Right lobe of liver (tissue), 4 donors: ENCODE data around the gene GRIFIN.

Experiments
- POLR2A ChIP-seq: fragments of 450-650 bp; IDR thresholded peaks from one replicate; pipeline ENCODE4 v1.6.1; 2017; ENCODE audit warnings: antibody characterized with exemption, mild to moderate bottlenecking
- TF ChIP-seq, protein P1 (sequence below), 4 donors: fragments of 200-600 bp in 3 of 4; fragments of 450-650 bp in 1 of 4; IDR thresholded peaks; one replicate each; pipeline versions ENCODE4 v1.5.1 to v1.8.0; 2016 to 2022; ENCODE audit warnings: antibody characterized with exemption in 4 of 4, mild to moderate bottlenecking in 2 of 4
- donor health status: DM: no; HTN: no; CAD: no.
- donor health status: DM: no; HTN: no; CAD: no.
- donor health status: DM: no; HTN: yes; CAD: no.

- TF ChIP-seq, protein P1, sequence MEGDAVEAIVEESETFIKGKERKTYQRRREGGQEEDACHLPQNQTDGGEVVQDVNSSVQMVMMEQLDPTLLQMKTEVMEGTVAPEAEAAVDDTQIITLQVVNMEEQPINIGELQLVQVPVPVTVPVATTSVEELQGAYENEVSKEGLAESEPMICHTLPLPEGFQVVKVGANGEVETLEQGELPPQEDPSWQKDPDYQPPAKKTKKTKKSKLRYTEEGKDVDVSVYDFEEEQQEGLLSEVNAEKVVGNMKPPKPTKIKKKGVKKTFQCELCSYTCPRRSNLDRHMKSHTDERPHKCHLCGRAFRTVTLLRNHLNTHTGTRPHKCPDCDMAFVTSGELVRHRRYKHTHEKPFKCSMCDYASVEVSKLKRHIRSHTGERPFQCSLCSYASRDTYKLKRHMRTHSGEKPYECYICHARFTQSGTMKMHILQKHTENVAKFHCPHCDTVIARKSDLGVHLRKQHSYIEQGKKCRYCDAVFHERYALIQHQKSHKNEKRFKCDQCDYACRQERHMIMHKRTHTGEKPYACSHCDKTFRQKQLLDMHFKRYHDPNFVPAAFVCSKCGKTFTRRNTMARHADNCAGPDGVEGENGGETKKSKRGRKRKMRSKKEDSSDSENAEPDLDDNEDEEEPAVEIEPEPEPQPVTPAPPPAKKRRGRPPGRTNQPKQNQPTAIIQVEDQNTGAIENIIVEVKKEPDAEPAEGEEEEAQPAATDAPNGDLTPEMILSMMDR (IDR thresholded peaks at IDR 0.05): no peak
- no peak for TF ChIP-seq POLR2A
These were observed 17.3 kb upstream of the GRIFIN start for GRCh38 chr7:2493205-2494164.
